B cell (primary cell): ENCODE data around the gene USP46.

Experiments used
- CTCF ChIP-seq: fragments of 200-600 bp; IDR thresholded peaks from one replicate; pipeline ENCODE4 v1.8.0; 2022; ENCODE audit warnings: antibody characterized with exemption, mild to moderate bottlenecking
- EZH2 ChIP-seq: IDR thresholded peaks from 2 replicates; pipeline ENCODE4 v1.6.1; 2012; ENCODE audit warnings: borderline replicate concordance, low read depth, mild to moderate bottlenecking, moderate library complexity, low read length; ENCODE audit not compliant: insufficient read depth, poor library complexity, severe bottlenecking

- no peak for TF ChIP-seq CTCF
- TF ChIP-seq EZH2, result no peak
Measured at GRCh38 chr4:52625216-52625615, 33.9 kb downstream of the USP46 start.
